GM19467 (cell line): ENCODE results near the gene MIB2.
"Not testable (repeated sequence)": the region's sequence is repeated elsewhere in the genome, so short reads cannot be mapped to it uniquely, and the experiment has no call there.

Experiments used
- ATAC-seq: cut with Tn5 transposase; IDR thresholded peaks from one replicate; pipeline ENCODE4 v1.9.1; 2021; ENCODE audit warnings: mild to moderate bottlenecking, moderate library complexity; ENCODE audit not compliant: unreplicated experiment

The MIB2 gene

GRCh38 chr1:1626207-1627141, 11.2 kb downstream of the MIB2 start:
- no peak for ATAC-seq

DNA sequence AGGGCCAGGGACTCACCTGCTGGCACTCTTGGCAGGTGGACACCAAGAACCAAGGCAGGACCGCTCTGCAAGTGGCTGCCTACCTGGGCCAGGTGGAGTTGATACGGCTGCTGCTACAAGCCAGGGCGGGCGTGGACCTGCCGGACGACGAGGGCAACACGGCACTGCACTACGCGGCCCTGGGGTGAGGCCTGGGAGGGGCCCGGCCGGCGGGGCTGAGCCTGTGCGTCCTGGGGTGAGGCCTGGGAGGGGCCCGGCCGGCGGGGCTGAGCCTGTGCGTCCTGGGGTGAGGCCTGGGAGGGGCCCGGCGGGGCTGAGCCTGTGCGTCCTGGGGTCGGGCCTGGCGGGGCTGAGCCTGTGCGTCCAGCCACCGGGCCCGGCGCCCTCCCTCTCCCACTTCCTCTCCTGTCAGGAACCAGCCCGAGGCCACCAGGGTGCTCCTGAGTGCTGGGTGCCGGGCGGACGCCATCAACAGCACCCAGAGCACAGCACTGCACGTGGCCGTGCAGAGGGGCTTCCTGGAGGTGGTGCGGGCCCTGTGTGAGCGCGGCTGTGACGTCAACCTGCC, 12.0 kb downstream of the MIB2 start:
- no peak for ATAC-seq

- ATAC-seq = no peak
Measured at GRCh38 chr1:1627829-1628753, 12.8 kb downstream of the MIB2 start.

- ATAC-seq = no peak
Measured at GRCh38 chr1:1628754-1629429, 13.6 kb downstream of the MIB2 start.

- ATAC-seq = no peak
Measured at GRCh38 chr1:1629430-1630190, 14.3 kb downstream of the MIB2 start.

DNA sequence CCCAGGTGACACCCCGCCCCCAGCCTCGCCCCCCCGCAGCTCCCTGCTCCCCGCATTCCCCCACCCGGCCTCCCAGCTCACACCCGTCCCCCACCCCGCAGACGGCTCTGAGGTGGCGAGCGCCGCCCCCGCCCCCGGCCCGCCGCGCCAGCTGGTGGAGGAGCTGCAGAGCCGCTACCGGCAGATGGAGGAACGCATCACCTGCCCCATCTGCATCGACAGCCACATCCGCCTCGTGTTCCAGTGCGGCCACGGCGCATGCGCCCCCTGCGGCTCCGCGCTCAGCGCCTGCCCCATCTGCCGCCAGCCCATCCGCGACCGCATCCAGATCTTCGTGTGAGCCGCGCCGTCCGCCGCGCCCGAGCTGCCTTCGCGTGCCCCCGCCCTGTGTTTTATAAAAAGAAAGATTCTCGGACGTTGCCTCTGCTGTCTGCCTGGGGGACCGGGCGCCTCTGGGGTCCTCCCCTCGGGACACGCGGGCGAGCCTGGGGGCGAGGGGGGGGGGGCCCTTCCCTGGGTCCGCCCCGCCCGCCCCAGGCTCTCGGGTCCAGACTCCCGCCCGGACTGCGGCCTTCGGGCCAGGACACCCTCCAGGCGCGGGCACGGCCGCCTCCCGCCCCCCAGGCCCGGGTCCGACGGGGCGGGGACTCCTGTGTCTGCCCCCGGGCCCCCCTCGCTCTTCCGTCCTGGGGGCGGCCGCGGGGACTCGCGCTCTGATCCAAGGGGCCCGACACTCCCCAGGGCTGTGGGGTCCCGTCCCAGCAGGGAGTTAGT, 15.1 kb downstream of the MIB2 start:
- ATAC-seq = peak; percentile 56

- ATAC-seq = no peak
Measured at GRCh38 chr1:1630965-1631781, 15.9 kb downstream of the MIB2 start.

DNA sequence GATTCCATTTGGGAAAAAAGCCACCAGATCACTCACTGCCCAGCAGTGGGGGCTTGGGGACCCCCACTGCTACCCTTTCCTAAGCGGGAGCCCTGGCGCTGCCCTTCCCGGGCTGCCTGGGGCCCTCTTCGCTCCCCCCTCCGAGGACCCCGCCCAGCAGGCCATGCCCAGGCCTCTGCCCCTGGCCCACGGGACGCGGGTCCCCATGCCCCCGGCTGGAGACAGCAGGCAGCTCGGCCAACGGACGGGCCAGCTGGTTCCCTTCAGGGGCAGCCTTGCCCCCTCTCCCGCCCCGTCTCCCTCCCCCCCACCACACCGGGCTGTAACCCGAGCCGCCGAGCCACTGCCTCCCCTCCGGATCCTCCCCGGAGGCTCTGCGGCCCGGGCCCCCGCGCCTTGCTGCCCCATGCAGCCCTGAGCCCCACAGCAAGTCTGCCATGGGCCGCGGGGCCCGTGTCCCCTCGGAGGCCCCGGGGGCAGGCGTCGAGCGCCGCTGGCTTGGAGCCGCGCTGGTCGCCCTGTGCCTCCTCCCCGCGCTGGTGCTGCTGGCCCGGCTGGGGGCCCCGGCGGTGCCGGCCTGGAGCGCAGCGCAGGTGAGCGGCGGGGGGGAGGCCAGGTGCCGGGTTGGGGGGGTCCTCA, 16.6 kb downstream of the MIB2 start, which contains the start of gene MMP23B:
Gene MMP23B, plus strand, starts transcription at position 392 of the 639 bp plus-strand sequence. Its CDS starts 46 bp downstream, at position 438.
- no peak for ATAC-seq

DNA sequence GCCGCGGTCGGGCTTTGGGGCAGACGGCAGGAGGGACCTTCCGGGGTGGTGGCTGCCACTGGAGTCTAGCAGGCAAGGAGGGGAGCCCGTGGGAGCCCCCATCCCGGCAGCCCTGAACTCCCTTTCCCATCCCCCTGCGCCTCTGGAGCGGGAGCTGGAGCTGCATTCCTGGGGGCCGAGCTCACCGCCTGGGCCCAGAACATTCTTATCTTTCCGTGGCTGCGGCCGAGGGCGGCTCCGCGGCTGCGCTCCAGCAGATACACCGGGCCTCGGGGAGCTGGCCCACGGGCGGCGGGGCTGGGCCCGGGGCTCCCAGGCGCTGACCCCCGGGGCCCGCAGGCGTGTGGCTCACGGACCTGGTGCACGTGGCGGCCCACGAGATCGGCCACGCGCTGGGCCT, 18.1 kb downstream of the MIB2 start:
- ATAC-seq = not testable (repeated sequence)

- ATAC-seq = not testable (repeated sequence)
Measured at GRCh38 chr1:1634613-1635012, 19.3 kb downstream of the MIB2 start.

- not testable (repeated sequence) for ATAC-seq
Measured at GRCh38 chr1:1636621-1637478, 21.6 kb downstream of the MIB2 start.

DNA sequence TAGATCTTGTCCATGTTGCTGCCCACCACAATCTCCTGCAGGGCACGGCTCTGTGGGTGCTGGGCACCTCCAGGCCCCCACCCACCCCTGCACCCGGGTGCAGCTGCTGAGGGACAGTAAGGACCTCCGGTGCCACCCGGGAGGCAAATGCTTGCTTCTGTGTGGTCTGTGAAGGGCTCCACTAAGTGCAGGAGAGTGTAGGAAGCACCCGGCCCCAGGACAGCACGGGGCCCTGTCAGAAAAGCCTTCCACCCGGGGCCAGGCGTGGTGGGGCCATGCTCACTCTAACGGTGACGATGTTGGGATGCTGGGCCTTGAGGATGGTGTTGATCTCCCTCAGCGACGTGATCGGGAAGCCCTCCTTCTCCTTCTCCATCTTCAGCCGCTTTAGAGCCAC, 22.2 kb downstream of the MIB2 start:
- ATAC-seq = not testable (repeated sequence)

DNA sequence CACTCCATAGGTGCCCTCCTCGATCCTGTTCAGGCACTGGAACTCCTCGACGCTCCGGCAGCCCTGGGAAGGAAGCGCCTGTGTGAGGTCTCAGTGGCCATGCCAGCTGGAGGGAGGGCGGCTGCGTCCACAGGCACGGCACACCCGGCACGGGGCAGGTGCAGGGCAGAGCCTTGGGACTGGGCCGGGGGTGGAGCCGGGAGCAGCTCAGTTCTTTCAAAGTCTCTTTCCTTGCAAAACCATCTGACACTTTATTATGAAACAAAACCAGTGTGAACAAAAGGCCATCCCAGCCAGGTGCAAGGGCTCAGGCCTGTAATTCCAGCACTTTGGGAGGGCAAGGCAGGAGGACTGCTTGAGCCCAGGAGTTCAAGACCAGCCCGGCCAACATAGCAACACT, 23.2 kb downstream of the MIB2 start:
- not testable (repeated sequence) for ATAC-seq

GRCh38 chr1:1639368-1639767, 24.1 kb downstream of the MIB2 start:
- not testable (repeated sequence) for ATAC-seq

- not testable (repeated sequence) for ATAC-seq
Measured at GRCh38 chr1:1640081-1640480, 24.8 kb downstream of the MIB2 start.

- ATAC-seq = not testable (repeated sequence)
Measured at GRCh38 chr1:1640711-1641461, 25.6 kb downstream of the MIB2 start.
